Astrocyte (in vitro differentiated cells and primary cell): ENCODE data around the gene SCLT1.

Experiments used
- CTCF ChIP-seq: IDR thresholded peaks from 2 replicates; pipeline ENCODE4 v1.5.1; 2011; ENCODE audit warnings: low read depth, mild to moderate bottlenecking, inconsistent platforms, low read length, moderate library complexity; ENCODE audit not compliant: insufficient read depth
- EZH2 ChIP-seq: IDR thresholded peaks from 2 replicates; pipeline ENCODE4 v1.6.1; 2012; ENCODE audit warnings: mild to moderate bottlenecking, low read length, inconsistent platforms; ENCODE audit not compliant: insufficient read depth

- TF ChIP-seq EZH2 (no peak), CTCF (no peak)
These were observed 7.9 kb downstream of the SCLT1 start for GRCh38 chr4:129085472-129085871.
